ENCODE data around the gene MS4A13. TPM values are rescaled to one million over a fixed set of nuclear protein-coding genes. Genes with fewer than 3 reads are reported as not detected.

Gene MS4A13
- total RNA-seq (2014; rRNA removed; shearing (Covaris generic)) = not detected in 2 replicates
- not detected in 2 replicates for polyA plus RNA-seq (2016; fragmentation: Nextera tagmentation; extraction: Ambion mirVana)

- H2AFZ ChIP-seq = no peak within 1 kb of the TSS
- 62 to 65% methylated on average over 29 of the region's 29 CpGs for WGBS, 2 experiments (ENCODE audit: low coverage in 1 of 2, low lambda C conversion rate in 2 of 2, missing lambda C conversion rate in 2 of 2)
- no peak for TF ChIP-seq EZH2 (IDR thresholded peaks at IDR 0.05; ENCODE audit: insufficient read depth, poor library complexity, severe bottlenecking)
- no peak for TF ChIP-seq EZH2phosphoT487 (IDR thresholded peaks at IDR 0.05; ENCODE audit: insufficient read depth, low read depth)
Measured at GRCh38 chr11:60515144-60515855, at the start of gene MS4A13. MS4A13 (plus strand) TSS chr11:60515392; CDS start chr11:60518084, 2,692 bp downstream.

DNA sequence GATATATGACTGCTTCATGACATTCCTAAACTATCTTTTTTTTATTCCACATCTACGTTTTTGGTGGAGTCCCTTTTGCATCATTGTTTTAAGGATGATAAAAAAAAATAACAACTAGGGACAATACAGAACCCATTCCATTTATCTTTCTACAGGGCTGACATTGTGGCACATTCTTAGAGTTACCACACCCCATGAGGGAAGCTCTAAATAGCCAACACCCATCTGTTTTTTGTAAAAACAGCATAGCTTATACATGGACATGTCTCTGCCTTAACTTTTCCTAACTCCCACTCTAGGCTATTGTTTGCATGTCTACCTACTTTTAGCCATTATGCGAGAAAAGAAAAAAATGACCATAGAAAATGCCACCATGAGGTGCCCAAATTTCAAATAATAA is 46.4 kb upstream of the MS4A13 start:
- H3K4me2 ChIP-seq (ENCODE audit: unreplicated experiment) = no peak overlapping the region
- 10 to 18% methylated on average over 2 of the region's 2 CpGs for WGBS, 2 experiments (ENCODE audit: low coverage in 1 of 2, low lambda C conversion rate in 2 of 2, missing lambda C conversion rate in 2 of 2)
- H2AFZ ChIP-seq = no peak overlapping the region
- in situ Hi-C loops (cut with MboI) = no loop called here
- H3F3A ChIP-seq (ENCODE audit: insufficient read depth) = no peaks in the 10 kb centered on the region
- H3K36me3 ChIP-seq (ENCODE audit: low read depth) = no peaks in the 10 kb centered on the region
- H3K27ac ChIP-seq = no peak overlapping the region
- H4K20me1 ChIP-seq (ENCODE audit: insufficient read depth) = no peaks in the 10 kb centered on the region
- no peaks in the 10 kb centered on the region for H3K9me2 ChIP-seq (ENCODE audit: insufficient read depth)
- no peak for DNase-seq
- TF ChIP-seq EZH2phosphoT487 (IDR thresholded peaks at IDR 0.05; ENCODE audit: insufficient read depth, low read depth) (no peak), EZH2 (IDR thresholded peaks at IDR 0.05; ENCODE audit: insufficient read depth, poor library complexity, severe bottlenecking) (no peak)
- no peak overlapping the region for H3K4me3 ChIP-seq
- no peak overlapping the region for H3K9ac ChIP-seq
- no peaks in the 10 kb centered on the region for H3K79me2 ChIP-seq (ENCODE audit: insufficient read depth)
- no peaks in the 10 kb centered on the region for H3K27me3 ChIP-seq (replicated peaks; ENCODE audit: insufficient read depth)
- H3K9me3 ChIP-seq (ENCODE audit: low read depth) = no peaks in the 10 kb centered on the region
- no peaks in the 10 kb centered on the region for H3K4me1 ChIP-seq (ENCODE audit: insufficient read depth)

More at GRCh38 chr11:60515144-60515855, at the start of gene MS4A13:
- DNase-seq = no peak
- Histone ChIP-seq H3K9me2 (ENCODE audit: insufficient read depth) (no peaks in the 10 kb centered on the region), H3K4me3 (no peak within 1 kb of the TSS), H3K9ac (no peak within 1 kb of the TSS), H3K4me1 (ENCODE audit: insufficient read depth) (no peaks in the 10 kb centered on the region), H3K4me2 (ENCODE audit: unreplicated experiment) (no peak within 1 kb of the TSS), H3K36me3 (ENCODE audit: low read depth) (no peaks in the 10 kb centered on the region), H3K27me3 (replicated peaks; ENCODE audit: insufficient read depth) (no peaks in the 10 kb centered on the region), H3K79me2 (ENCODE audit: insufficient read depth) (no peaks in the 10 kb centered on the region), H4K20me1 (ENCODE audit: insufficient read depth) (no peaks in the 10 kb centered on the region), H3K9me3 (ENCODE audit: low read depth) (no peaks in the 10 kb centered on the region), H3F3A (ENCODE audit: insufficient read depth) (no peaks in the 10 kb centered on the region), H3K27ac (no peak within 1 kb of the TSS)
- in situ Hi-C loops (cut with MboI) = no loop called here

GRCh38 chr11:60469723-60470122 is 45.5 kb upstream of the MS4A13 start:
- H3K4me1 ChIP-seq (ENCODE audit: insufficient read depth) = no peaks in the 10 kb centered on the region
- no peaks in the 10 kb centered on the region for H3K9me3 ChIP-seq (ENCODE audit: low read depth)
- no peak for DNase-seq
- no peak overlapping the region for H2AFZ ChIP-seq
- TF ChIP-seq EZH2 (IDR thresholded peaks at IDR 0.05; ENCODE audit: insufficient read depth, poor library complexity, severe bottlenecking) = no peak
- TF ChIP-seq EZH2phosphoT487 (IDR thresholded peaks at IDR 0.05; ENCODE audit: insufficient read depth, low read depth) = no peak
- H3K27ac ChIP-seq = no peak overlapping the region
- H3K4me2 ChIP-seq (ENCODE audit: unreplicated experiment) = no peak overlapping the region
- H4K20me1 ChIP-seq (ENCODE audit: insufficient read depth) = no peaks in the 10 kb centered on the region
- H3K9me2 ChIP-seq (ENCODE audit: insufficient read depth) = no peaks in the 10 kb centered on the region
- no peaks in the 10 kb centered on the region for H3F3A ChIP-seq (ENCODE audit: insufficient read depth)
- no peak overlapping the region for H3K9ac ChIP-seq
- in situ Hi-C loops (cut with MboI) = no loop called here
- 3 to 10% methylated on average over 2 of the region's 2 CpGs for WGBS, 2 experiments (ENCODE audit: low coverage in 1 of 2, low lambda C conversion rate in 2 of 2, missing lambda C conversion rate in 2 of 2)
- no peaks in the 10 kb centered on the region for H3K79me2 ChIP-seq (ENCODE audit: insufficient read depth)
- H3K27me3 ChIP-seq (replicated peaks; ENCODE audit: insufficient read depth) = no peaks in the 10 kb centered on the region
- no peak overlapping the region for H3K4me3 ChIP-seq
- H3K36me3 ChIP-seq (ENCODE audit: low read depth) = no peaks in the 10 kb centered on the region

- Histone ChIP-seq H3K4me2 (ENCODE audit: unreplicated experiment) (no peak overlapping the region), H3K27me3 (replicated peaks; ENCODE audit: insufficient read depth) (no peaks in the 10 kb centered on the region), H3K36me3 (ENCODE audit: low read depth) (no peaks in the 10 kb centered on the region), H3K9me2 (ENCODE audit: insufficient read depth) (no peaks in the 10 kb centered on the region), H4K20me1 (ENCODE audit: insufficient read depth) (no peaks in the 10 kb centered on the region), H3K9me3 (ENCODE audit: low read depth) (no peaks in the 10 kb centered on the region), H3K9ac (no peak overlapping the region), H3F3A (ENCODE audit: insufficient read depth) (no peaks in the 10 kb centered on the region), H3K79me2 (ENCODE audit: insufficient read depth) (no peaks in the 10 kb centered on the region), H3K4me1 (ENCODE audit: insufficient read depth) (no peaks in the 10 kb centered on the region), H3K4me3 (no peak overlapping the region), H3K27ac (no peak overlapping the region), H2AFZ (no peak overlapping the region)
- no peak for DNase-seq
- in situ Hi-C loops (cut with MboI) = no loop called here
- no peak for TF ChIP-seq EZH2phosphoT487 (IDR thresholded peaks at IDR 0.05; ENCODE audit: insufficient read depth, low read depth)
- no peak for TF ChIP-seq EZH2 (IDR thresholded peaks at IDR 0.05; ENCODE audit: insufficient read depth, poor library complexity, severe bottlenecking)
- 24 to 29% methylated on average over 6 of the region's 6 CpGs for WGBS, 2 experiments (ENCODE audit: low coverage in 1 of 2, low lambda C conversion rate in 2 of 2, missing lambda C conversion rate in 2 of 2)
Measured at GRCh38 chr11:60477035-60477445, 38.2 kb upstream of the MS4A13 start.

All from GM23248 (cell line).